HepG2 (cell line): ENCODE data around the gene SLC4A5.

Experiments
- ARID2 ChIP-seq: sonication (generic); formaldehyde crosslinking; IDR thresholded peaks from 2 replicates; pipeline ENCODE4 v1.8.1; 2022; ENCODE audit warnings: mild to moderate bottlenecking, missing genetic modification reagents, borderline replicate concordance
- BRCA1 ChIP-seq: sonication (generic); formaldehyde crosslinking; IDR thresholded peaks from 2 replicates; pipeline ENCODE4 v1.4.0; 2020; ENCODE audit warnings: missing genetic modification reagents
- CREB1 ChIP-seq, 2 experiments: fragments of 450-650 bp in 1 of 2; IDR thresholded peaks; 2 replicates each; pipeline ENCODE4 v1.6.1; 2016 to 2017; ENCODE audit warnings: control low read depth in 1 of 2, mild to moderate bottlenecking in 1 of 2, missing compliant biosample characterization in 1 of 2, missing genetic modification characterization in 1 of 2
- CTCF ChIP-seq: sonication (generic); formaldehyde crosslinking; IDR thresholded peaks from 2 replicates; pipeline ENCODE4 v1.5.0; 2020; ENCODE audit warnings: mild to moderate bottlenecking, missing genetic modification reagents, moderate library complexity
- EZH2 ChIP-seq: conservative IDR thresholded peaks from 2 replicates; pipeline ENCODE4 v1.6.1; 2012; ENCODE audit warnings: mild to moderate bottlenecking, low read depth, low read length, moderate library complexity
- MAFK ChIP-seq, 2 experiments: IDR thresholded peaks in 1 of 2; conservative IDR thresholded peaks in 1 of 2; 2 replicates each; pipeline ENCODE4 v1.6.1; 2011; ENCODE audit warnings: improper control_type of control experiment in 2 of 2, low read length in 2 of 2
- MIER2 ChIP-seq: IDR thresholded peaks from 2 replicates; pipeline ENCODE4 v1.6.1; 2016; ENCODE audit warnings: missing biosample characterization, missing genetic modification reagents
- RAD21 ChIP-seq: fragments of 450-650 bp; formaldehyde crosslinking; IDR thresholded peaks from 2 replicates; pipeline ENCODE4 v1.5.0; 2020; ENCODE audit warnings: mild to moderate bottlenecking
- ZC3H4 ChIP-seq: sonication (generic); formaldehyde crosslinking; IDR thresholded peaks from 2 replicates; pipeline ENCODE4 v1.4.0; 2020; ENCODE audit warnings: missing genetic modification reagents, borderline replicate concordance
- ZNF510 ChIP-seq: sonication (generic); formaldehyde crosslinking; IDR thresholded peaks from 2 replicates; pipeline ENCODE4 v1.4.0; 2020; ENCODE audit warnings: low read depth, mild to moderate bottlenecking, missing genetic modification reagents
- TF ChIP-seq, protein P1 (sequence below): fragments of 450-650 bp; IDR thresholded peaks from 2 replicates; pipeline ENCODE4 v1.6.1; 2016
- TF ChIP-seq, protein P2 (sequence below): sonication (generic); formaldehyde crosslinking; IDR thresholded peaks from 2 replicates; pipeline ENCODE4 v1.8.1; 2023; ENCODE audit warnings: mild to moderate bottlenecking, missing genetic modification reagents
- TF ChIP-seq, protein P3 (sequence below): sonication (generic); formaldehyde crosslinking; IDR thresholded peaks from 2 replicates; pipeline ENCODE4 v1.4.0; 2020; ENCODE audit warnings: missing genetic modification reagents

- TF ChIP-seq BRCA1 (CRISPR knock-in tag) (no peak), ARID2 (CRISPR knock-in tag) (no peak), MAFK (conservative IDR thresholded peaks at IDR 0.05 in 1 of 2, IDR thresholded peaks at IDR 0.05 in 1 of 2; ENCODE audit: low read length in 2 of 2) (no peak), CREB1 (IDR thresholded peaks at IDR 0.05) (no peak), CREB1 (CRISPR knock-in tag; IDR thresholded peaks at IDR 0.05) (no peak), EZH2 (no peak), MIER2 (no peak), RAD21 (CRISPR knock-in tag) (no peak), ZNF510 (CRISPR knock-in tag) (no peak), CTCF (no peak), ZC3H4 (no peak)
- TF ChIP-seq, protein P1, sequence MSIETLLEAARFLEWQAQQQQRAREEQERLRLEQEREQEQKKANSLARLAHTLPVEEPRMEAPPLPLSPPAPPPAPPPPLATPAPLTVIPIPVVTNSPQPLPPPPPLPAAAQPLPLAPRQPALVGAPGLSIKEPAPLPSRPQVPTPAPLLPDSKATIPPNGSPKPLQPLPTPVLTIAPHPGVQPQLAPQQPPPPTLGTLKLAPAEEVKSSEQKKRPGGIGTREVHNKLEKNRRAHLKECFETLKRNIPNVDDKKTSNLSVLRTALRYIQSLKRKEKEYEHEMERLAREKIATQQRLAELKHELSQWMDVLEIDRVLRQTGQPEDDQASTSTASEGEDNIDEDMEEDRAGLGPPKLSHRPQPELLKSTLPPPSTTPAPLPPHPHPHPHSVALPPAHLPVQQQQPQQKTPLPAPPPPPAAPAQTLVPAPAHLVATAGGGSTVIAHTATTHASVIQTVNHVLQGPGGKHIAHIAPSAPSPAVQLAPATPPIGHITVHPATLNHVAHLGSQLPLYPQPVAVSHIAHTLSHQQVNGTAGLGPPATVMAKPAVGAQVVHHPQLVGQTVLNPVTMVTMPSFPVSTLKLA: no peak
- TF ChIP-seq, protein P2, sequence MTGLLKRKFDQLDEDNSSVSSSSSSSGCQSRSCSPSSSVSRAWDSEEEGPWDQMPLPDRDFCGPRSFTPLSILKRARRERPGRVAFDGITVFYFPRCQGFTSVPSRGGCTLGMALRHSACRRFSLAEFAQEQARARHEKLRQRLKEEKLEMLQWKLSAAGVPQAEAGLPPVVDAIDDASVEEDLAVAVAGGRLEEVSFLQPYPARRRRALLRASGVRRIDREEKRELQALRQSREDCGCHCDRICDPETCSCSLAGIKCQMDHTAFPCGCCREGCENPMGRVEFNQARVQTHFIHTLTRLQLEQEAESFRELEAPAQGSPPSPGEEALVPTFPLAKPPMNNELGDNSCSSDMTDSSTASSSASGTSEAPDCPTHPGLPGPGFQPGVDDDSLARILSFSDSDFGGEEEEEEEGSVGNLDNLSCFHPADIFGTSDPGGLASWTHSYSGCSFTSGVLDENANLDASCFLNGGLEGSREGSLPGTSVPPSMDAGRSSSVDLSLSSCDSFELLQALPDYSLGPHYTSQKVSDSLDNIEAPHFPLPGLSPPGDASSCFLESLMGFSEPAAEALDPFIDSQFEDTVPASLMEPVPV (CRISPR knock-in tag): no peak
- TF ChIP-seq, protein P3, sequence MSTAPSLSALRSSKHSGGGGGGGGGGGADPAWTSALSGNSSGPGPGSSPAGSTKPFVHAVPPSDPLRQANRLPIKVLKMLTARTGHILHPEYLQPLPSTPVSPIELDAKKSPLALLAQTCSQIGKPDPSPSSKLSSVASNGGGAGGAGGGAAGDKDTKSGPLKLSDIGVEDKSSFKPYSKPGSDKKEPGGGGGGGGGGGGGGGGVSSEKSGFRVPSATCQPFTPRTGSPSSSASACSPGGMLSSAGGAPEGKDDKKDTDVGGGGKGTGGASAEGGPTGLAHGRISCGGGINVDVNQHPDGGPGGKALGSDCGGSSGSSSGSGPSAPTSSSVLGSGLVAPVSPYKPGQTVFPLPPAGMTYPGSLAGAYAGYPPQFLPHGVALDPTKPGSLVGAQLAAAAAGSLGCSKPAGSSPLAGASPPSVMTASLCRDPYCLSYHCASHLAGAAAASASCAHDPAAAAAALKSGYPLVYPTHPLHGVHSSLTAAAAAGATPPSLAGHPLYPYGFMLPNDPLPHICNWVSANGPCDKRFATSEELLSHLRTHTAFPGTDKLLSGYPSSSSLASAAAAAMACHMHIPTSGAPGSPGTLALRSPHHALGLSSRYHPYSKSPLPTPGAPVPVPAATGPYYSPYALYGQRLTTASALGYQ: no peak
Measured at GRCh38 chr2:74297950-74298349, 45.3 kb downstream of the SLC4A5 start.
